Memory B cell (primary cell): ENCODE results near the gene CTBP2.
A peak's percentile ranks its signal among the peaks of the same experiment; 100 is the strongest.

Experiments
- ATAC-seq: fragments of 150-1000 bp; cut with Tn5 transposase; 2 replicates; pipeline ENCODE4 v1.10.0; 2021; ENCODE audit warnings: low read depth, mild to moderate bottlenecking, moderate library complexity
- DNase-seq, 2 donors: peaks; one replicate each; pipeline ENCODE4 v3.0.0; 2022; ENCODE audit warnings: low spot score in 2 of 2
- H3K27ac Mint-ChIP-seq: one replicate; pipeline ENCODE4 v1.8.0; 2022; ENCODE audit warnings: mild to moderate bottlenecking, moderate library complexity, mixed read lengths
- H3K27me3 Mint-ChIP-seq: one replicate; pipeline ENCODE4 v1.8.0; 2022; ENCODE audit warnings: mixed read lengths
- H3K36me3 Mint-ChIP-seq: one replicate; pipeline ENCODE4 v1.8.0; 2022; ENCODE audit warnings: mild to moderate bottlenecking, mixed read lengths
- H3K4me1 Mint-ChIP-seq: one replicate; pipeline ENCODE4 v1.8.0; 2022; ENCODE audit warnings: mixed read lengths
- H3K4me3 Mint-ChIP-seq: one replicate; pipeline ENCODE4 v1.8.0; 2022; ENCODE audit warnings: mild to moderate bottlenecking, moderate library complexity, mixed read lengths
- H3K9me3 Mint-ChIP-seq: one replicate; pipeline ENCODE4 v1.8.0; 2022; ENCODE audit warnings: mixed read lengths

CTBP2 gene

GRCh38 chr10:125159932-125160855 is at the start of gene CTBP2:
Gene CTBP2, minus strand, starts transcription at chr10:125160563.
- Mint-ChIP-seq H3K27me3 (peaks cover 14% of the 10 kb centered on the region), H3K27ac (no peak within 1 kb of the TSS), H3K4me1 (no peaks in the 10 kb centered on the region), H3K4me3 (peak within 1 kb of the TSS; percentile 66), H3K36me3 (no peaks in the 10 kb centered on the region), H3K9me3 (peaks cover 1% of the 10 kb centered on the region)
- no peak for DNase-seq
- no peak for ATAC-seq

- H3K4me1 Mint-ChIP-seq = no peaks in the 10 kb centered on the region
- no peak for DNase-seq
- H3K27me3 Mint-ChIP-seq = peaks cover 3% of the 10 kb centered on the region
- H3K36me3 Mint-ChIP-seq = no peaks in the 10 kb centered on the region
- H3K27ac Mint-ChIP-seq = no peak overlapping the region
- H3K4me3 Mint-ChIP-seq = no peak overlapping the region
- peaks cover 4% of the 10 kb centered on the region for H3K9me3 Mint-ChIP-seq
- no peak for ATAC-seq
Observed at GRCh38 chr10:125209591-125210355, 49.4 kb upstream of the CTBP2 start.

- Mint-ChIP-seq H3K4me3 (no peak overlapping the region), H3K4me1 (no peaks in the 10 kb centered on the region), H3K9me3 (peaks cover 4% of the 10 kb centered on the region), H3K36me3 (no peaks in the 10 kb centered on the region), H3K27me3 (peaks cover 3% of the 10 kb centered on the region), H3K27ac (no peak overlapping the region)
- ATAC-seq (no peak), DNase-seq (no peak)
Observed at GRCh38 chr10:125208854-125209565, 48.6 kb upstream of the CTBP2 start.

GRCh38 chr10:125206623-125207022 is 46.3 kb upstream of the CTBP2 start:
- H3K9me3 Mint-ChIP-seq = peaks cover 1% of the 10 kb centered on the region
- ATAC-seq (no peak), DNase-seq (no peak)
- H3K4me3 Mint-ChIP-seq = no peak overlapping the region
- peaks cover 5% of the 10 kb centered on the region for H3K27me3 Mint-ChIP-seq
- no peaks in the 10 kb centered on the region for H3K4me1 Mint-ChIP-seq
- H3K27ac Mint-ChIP-seq = no peak overlapping the region
- H3K36me3 Mint-ChIP-seq = no peaks in the 10 kb centered on the region

- H3K27ac Mint-ChIP-seq = no peak overlapping the region
- peaks cover 5% of the 10 kb centered on the region for H3K27me3 Mint-ChIP-seq
- no peaks in the 10 kb centered on the region for H3K36me3 Mint-ChIP-seq
- H3K4me3 Mint-ChIP-seq = no peak overlapping the region
- DNase-seq (no peak), ATAC-seq (no peak)
- H3K9me3 Mint-ChIP-seq = no peaks in the 10 kb centered on the region
- H3K4me1 Mint-ChIP-seq = no peaks in the 10 kb centered on the region
Observed at GRCh38 chr10:125205431-125205830, 45.1 kb upstream of the CTBP2 start.

- H3K9me3 Mint-ChIP-seq = no peaks in the 10 kb centered on the region
- H3K4me1 Mint-ChIP-seq = no peaks in the 10 kb centered on the region
- H3K27me3 Mint-ChIP-seq = peaks cover 10% of the 10 kb centered on the region
- H3K36me3 Mint-ChIP-seq = no peaks in the 10 kb centered on the region
- DNase-seq (no peak), ATAC-seq (no peak)
- no peak overlapping the region for H3K27ac Mint-ChIP-seq
- no peak overlapping the region for H3K4me3 Mint-ChIP-seq
Observed at GRCh38 chr10:125204400-125204799, 44.0 kb upstream of the CTBP2 start.

GRCh38 chr10:125203186-125203800 is 42.9 kb upstream of the CTBP2 start:
- Mint-ChIP-seq H3K4me1 (no peaks in the 10 kb centered on the region), H3K4me3 (no peak overlapping the region), H3K27me3 (peaks cover 12% of the 10 kb centered on the region), H3K36me3 (no peaks in the 10 kb centered on the region), H3K27ac (no peak overlapping the region), H3K9me3 (no peaks in the 10 kb centered on the region)
- no peak for DNase-seq
- ATAC-seq = no peak

- no peaks in the 10 kb centered on the region for H3K9me3 Mint-ChIP-seq
- H3K4me3 Mint-ChIP-seq = no peak overlapping the region
- no peak for ATAC-seq
- H3K27ac Mint-ChIP-seq = no peak overlapping the region
- H3K27me3 Mint-ChIP-seq = peaks cover 12% of the 10 kb centered on the region
- DNase-seq = no peak
- H3K4me1 Mint-ChIP-seq = no peaks in the 10 kb centered on the region
- no peaks in the 10 kb centered on the region for H3K36me3 Mint-ChIP-seq
Observed at GRCh38 chr10:125201791-125202622, 41.6 kb upstream of the CTBP2 start.

GRCh38 chr10:125201108-125201524 is 40.8 kb upstream of the CTBP2 start:
- Mint-ChIP-seq H3K27me3 (peaks cover 12% of the 10 kb centered on the region), H3K9me3 (no peaks in the 10 kb centered on the region), H3K27ac (no peak overlapping the region), H3K4me3 (no peak overlapping the region), H3K4me1 (no peaks in the 10 kb centered on the region), H3K36me3 (no peaks in the 10 kb centered on the region)
- ATAC-seq (no peak), DNase-seq (no peak)

GRCh38 chr10:125200396-125200795 is 40.0 kb upstream of the CTBP2 start:
- DNase-seq (no peak), ATAC-seq (no peak)
- peaks cover 9% of the 10 kb centered on the region for H3K27me3 Mint-ChIP-seq
- no peaks in the 10 kb centered on the region for H3K4me1 Mint-ChIP-seq
- no peak overlapping the region for H3K27ac Mint-ChIP-seq
- no peaks in the 10 kb centered on the region for H3K36me3 Mint-ChIP-seq
- no peak overlapping the region for H3K4me3 Mint-ChIP-seq
- H3K9me3 Mint-ChIP-seq = no peaks in the 10 kb centered on the region

GRCh38 chr10:125199270-125199669 is 38.9 kb upstream of the CTBP2 start:
- no peaks in the 10 kb centered on the region for H3K9me3 Mint-ChIP-seq
- ATAC-seq (no peak), DNase-seq (no peak)
- no peaks in the 10 kb centered on the region for H3K4me1 Mint-ChIP-seq
- no peak overlapping the region for H3K4me3 Mint-ChIP-seq
- no peak overlapping the region for H3K27ac Mint-ChIP-seq
- peaks cover 9% of the 10 kb centered on the region for H3K27me3 Mint-ChIP-seq
- H3K36me3 Mint-ChIP-seq = no peaks in the 10 kb centered on the region

GRCh38 chr10:125194814-125195213 is 34.5 kb upstream of the CTBP2 start:
- Mint-ChIP-seq H3K9me3 (peaks cover 1% of the 10 kb centered on the region), H3K36me3 (peaks cover 1% of the 10 kb centered on the region), H3K4me3 (no peak overlapping the region), H3K27me3 (peaks cover 10% of the 10 kb centered on the region), H3K27ac (no peak overlapping the region), H3K4me1 (no peaks in the 10 kb centered on the region)
- ATAC-seq = no peak
- DNase-seq = no peak

- H3K4me3 Mint-ChIP-seq = no peak overlapping the region
- peaks cover 1% of the 10 kb centered on the region for H3K36me3 Mint-ChIP-seq
- no peak overlapping the region for H3K27ac Mint-ChIP-seq
- ATAC-seq = no peak
- H3K27me3 Mint-ChIP-seq = peaks cover 10% of the 10 kb centered on the region
- H3K4me1 Mint-ChIP-seq = no peaks in the 10 kb centered on the region
- no peak for DNase-seq
- H3K9me3 Mint-ChIP-seq = peaks cover 1% of the 10 kb centered on the region
Observed at GRCh38 chr10:125193306-125193877, 33.0 kb upstream of the CTBP2 start.
